Measurements from ENCODE around the gene RPL5. TPM values are rescaled to one million over a fixed set of nuclear protein-coding genes. Genes with fewer than 3 reads are reported as not detected.

Gene RPL5
- polyA plus RNA-seq, 1 experiment: 2,752 TPM

DNA sequence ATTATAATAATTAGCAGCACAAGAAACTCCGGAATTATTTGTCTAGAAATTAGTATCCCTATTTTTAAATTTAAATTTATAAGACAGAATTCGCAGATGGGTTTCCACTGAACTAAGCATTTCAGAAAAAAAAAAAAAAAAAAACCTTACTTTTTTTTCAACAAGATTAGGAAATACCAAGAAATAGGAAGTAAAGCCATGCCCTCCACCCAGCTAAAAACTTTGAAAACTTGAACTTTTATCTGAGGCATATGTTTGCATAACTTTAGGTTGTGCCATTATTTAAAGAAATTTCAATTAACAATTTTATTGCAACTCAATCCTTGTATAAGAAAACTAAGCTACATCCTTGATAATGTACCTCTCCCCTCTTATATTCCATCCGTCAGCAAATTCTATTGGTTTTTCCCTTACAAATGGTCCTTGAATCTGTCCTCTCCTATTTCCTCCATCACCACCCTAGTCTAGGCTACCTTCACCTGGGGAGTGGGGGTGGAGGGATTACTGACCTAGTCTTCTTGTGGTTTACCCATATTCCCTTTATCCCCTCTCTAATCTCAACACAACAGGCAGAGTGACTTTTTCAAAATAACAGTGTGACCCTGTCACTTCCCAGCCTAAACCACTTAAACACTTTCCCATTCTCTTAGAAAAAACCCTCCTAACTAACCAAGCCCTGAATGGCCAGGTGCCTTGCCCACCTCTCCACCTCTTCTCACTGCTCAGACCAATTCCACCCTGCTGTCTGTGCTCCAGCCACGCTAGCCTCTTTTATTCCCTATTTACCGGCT lies 45.5 kb upstream of the RPL5 start:
- DNase-seq (ENCODE audit: low read depth, low spot score): no peak
- Histone ChIP-seq H3K27ac (ENCODE audit: low read depth, low read length) (no peak overlapping the region), H3K27me3 (ENCODE audit: control insufficient read depth, insufficient read depth, low read length) (no peaks in the 10 kb centered on the region), H3K9me3 (ENCODE audit: control insufficient read depth, insufficient read depth, low read length) (no peaks in the 10 kb centered on the region; the same call in 1 of the 2 replicates), H3K4me3 (ENCODE audit: low read depth, low read length) (no peak overlapping the region)
- TF ChIP-seq, protein P1, sequence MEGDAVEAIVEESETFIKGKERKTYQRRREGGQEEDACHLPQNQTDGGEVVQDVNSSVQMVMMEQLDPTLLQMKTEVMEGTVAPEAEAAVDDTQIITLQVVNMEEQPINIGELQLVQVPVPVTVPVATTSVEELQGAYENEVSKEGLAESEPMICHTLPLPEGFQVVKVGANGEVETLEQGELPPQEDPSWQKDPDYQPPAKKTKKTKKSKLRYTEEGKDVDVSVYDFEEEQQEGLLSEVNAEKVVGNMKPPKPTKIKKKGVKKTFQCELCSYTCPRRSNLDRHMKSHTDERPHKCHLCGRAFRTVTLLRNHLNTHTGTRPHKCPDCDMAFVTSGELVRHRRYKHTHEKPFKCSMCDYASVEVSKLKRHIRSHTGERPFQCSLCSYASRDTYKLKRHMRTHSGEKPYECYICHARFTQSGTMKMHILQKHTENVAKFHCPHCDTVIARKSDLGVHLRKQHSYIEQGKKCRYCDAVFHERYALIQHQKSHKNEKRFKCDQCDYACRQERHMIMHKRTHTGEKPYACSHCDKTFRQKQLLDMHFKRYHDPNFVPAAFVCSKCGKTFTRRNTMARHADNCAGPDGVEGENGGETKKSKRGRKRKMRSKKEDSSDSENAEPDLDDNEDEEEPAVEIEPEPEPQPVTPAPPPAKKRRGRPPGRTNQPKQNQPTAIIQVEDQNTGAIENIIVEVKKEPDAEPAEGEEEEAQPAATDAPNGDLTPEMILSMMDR (IDR thresholded peaks at IDR 0.05; ENCODE audit: low read depth, low read length): no peak
- CTCF ChIA-PET: interaction anchor here (1.2 to 2.0 kb wide), 2 partner anchors 37 to 40 kb away, joined by 3 to 5 read pairs; no protein-coding TSS in a partner anchor
- POLR2A ChIA-PET: interaction anchor here (0.7 kb wide), 1 partner anchor 27 kb away, joined by 7 read pairs; no protein-coding TSS in a partner anchor

DNA sequence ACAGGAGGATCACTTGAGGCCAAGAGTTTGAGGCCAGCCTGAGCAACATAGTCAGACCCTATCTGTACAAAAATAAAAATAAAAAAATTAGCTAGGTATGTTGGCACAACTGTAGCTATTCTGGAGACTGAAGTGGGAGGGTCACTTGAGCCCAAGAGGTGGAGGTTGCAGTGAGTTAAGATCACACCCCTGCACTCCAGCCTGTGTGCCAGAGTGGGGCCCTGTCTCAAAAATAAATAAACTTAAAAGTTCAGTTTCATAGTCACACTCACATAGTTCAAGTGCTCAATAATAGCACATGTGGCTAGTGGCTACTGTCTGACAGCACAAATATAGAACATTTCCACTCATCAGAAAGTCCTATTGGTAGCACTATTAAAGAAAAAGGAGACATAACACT lies 41.8 kb upstream of the RPL5 start:
- ChIA-PET CTCF (interaction anchor here (1.9 to 2.6 kb wide), 2 partner anchors 41 to 42 kb away, joined by 7 to 9 read pairs; partner anchors contain the start of gene RPL5), POLR2A (interaction anchor here (1.0 kb wide), 1 partner anchor 42 kb away, joined by 3 read pairs; the partner anchor contains the start of gene RPL5)
- H3K9me3 ChIP-seq (ENCODE audit: control insufficient read depth, insufficient read depth, low read length): peaks cover 4% of the 10 kb centered on the region; the same call in 1 of the 2 replicates
- DNase-seq (ENCODE audit: low read depth, low spot score): no peak
- no peak overlapping the region for H3K27ac ChIP-seq (ENCODE audit: low read depth, low read length)
- TF ChIP-seq, protein P1 (IDR thresholded peaks at IDR 0.05; ENCODE audit: low read depth, low read length): no peak
- H3K4me3 ChIP-seq (ENCODE audit: low read depth, low read length): no peak overlapping the region
- H3K27me3 ChIP-seq (ENCODE audit: control insufficient read depth, insufficient read depth, low read length): no peaks in the 10 kb centered on the region

DNA sequence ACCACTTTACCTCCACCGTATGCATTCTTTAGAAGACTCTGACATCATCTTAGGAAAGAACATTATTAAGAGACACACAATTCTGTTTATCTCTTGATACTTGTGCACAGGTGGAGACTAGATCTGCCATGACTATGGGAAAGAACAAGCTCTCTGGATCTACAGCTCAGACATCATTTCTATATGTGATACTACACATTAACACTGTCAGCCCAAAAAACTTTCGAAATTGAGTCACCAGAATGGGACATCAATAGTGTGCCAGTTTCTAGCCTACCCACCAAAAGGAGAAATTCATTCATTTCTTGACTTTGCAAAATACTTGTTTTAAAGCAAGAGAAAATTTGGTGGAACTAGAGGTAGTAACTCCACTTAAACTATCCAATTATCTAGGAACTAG lies 41.0 kb upstream of the RPL5 start:
- DNase-seq (ENCODE audit: low read depth, low spot score): no peak
- no peak overlapping the region for H3K4me3 ChIP-seq (ENCODE audit: low read depth, low read length)
- peaks cover 4% of the 10 kb centered on the region; the same call in 1 of the 2 replicates for H3K9me3 ChIP-seq (ENCODE audit: control insufficient read depth, insufficient read depth, low read length)
- no peak overlapping the region for H3K27ac ChIP-seq (ENCODE audit: low read depth, low read length)
- POLR2A ChIA-PET: interaction anchor here (1.0 kb wide), 1 partner anchor 41 kb away, joined by 3 read pairs; the partner anchor contains the start of gene RPL5
- no peaks in the 10 kb centered on the region for H3K27me3 ChIP-seq (ENCODE audit: control insufficient read depth, insufficient read depth, low read length)
- CTCF ChIA-PET: interaction anchor here (0.7 to 1.9 kb wide), 2 partner anchors 37 to 42 kb away, joined by 3 to 9 read pairs; no protein-coding TSS in a partner anchor
- TF ChIP-seq, protein P1 (IDR thresholded peaks at IDR 0.05; ENCODE audit: low read depth, low read length): no peak

DNA sequence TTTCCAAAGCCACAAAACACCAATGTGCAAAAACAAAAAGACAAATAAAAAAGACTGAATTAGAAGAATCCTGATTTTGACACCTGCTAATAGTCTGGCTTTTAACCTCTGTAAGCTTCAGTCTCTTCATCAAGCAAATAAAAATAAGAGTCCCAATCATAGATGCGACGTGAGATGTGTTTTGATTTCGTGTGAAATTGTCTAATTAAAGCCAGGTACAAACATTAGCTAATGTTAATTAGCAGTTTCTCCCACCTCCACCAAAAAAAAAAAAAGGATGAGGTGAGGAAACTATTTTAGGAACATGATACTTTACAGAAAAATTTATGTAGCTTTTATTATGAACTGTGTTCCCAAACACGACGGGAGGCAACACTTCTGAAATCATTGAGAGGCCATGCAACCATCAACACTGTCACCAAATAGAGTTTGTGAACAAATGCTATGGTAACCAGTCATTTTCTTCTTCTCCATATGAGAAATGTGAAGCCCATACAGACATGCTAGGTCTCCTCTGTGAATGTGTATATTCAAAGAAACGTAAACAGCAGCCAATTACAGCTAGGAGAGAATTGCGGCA lies 40.3 kb upstream of the RPL5 start:
- TF ChIP-seq, protein P1 (IDR thresholded peaks at IDR 0.05; ENCODE audit: low read depth, low read length): no peak
- DNase-seq (ENCODE audit: low read depth, low spot score): no peak
- Histone ChIP-seq H3K9me3 (ENCODE audit: control insufficient read depth, insufficient read depth, low read length) (peaks cover 4% of the 10 kb centered on the region; the same call in 1 of the 2 replicates), H3K4me3 (ENCODE audit: low read depth, low read length) (no peak overlapping the region), H3K27ac (ENCODE audit: low read depth, low read length) (no peak overlapping the region), H3K27me3 (ENCODE audit: control insufficient read depth, insufficient read depth, low read length) (no peaks in the 10 kb centered on the region)
- CTCF ChIA-PET: interaction anchor here (0.7 to 1.9 kb wide), 2 partner anchors 38 to 43 kb away, joined by 3 to 9 read pairs; no protein-coding TSS in a partner anchor
- POLR2A ChIA-PET: interaction anchor here (0.6 kb wide), 1 partner anchor 43 kb away, joined by 5 read pairs; no protein-coding TSS in a partner anchor

Measured in AG04450 (cell line).